ENCODE results near the gene CORO2A. TPM values are rescaled to one million over a fixed set of nuclear protein-coding genes. Genes with fewer than 3 reads are reported as not detected.

The CORO2A gene
- total RNA-seq, 4 donors from 2014 or later: 1.1 to 3.5 (median 2.1) TPM

DNA sequence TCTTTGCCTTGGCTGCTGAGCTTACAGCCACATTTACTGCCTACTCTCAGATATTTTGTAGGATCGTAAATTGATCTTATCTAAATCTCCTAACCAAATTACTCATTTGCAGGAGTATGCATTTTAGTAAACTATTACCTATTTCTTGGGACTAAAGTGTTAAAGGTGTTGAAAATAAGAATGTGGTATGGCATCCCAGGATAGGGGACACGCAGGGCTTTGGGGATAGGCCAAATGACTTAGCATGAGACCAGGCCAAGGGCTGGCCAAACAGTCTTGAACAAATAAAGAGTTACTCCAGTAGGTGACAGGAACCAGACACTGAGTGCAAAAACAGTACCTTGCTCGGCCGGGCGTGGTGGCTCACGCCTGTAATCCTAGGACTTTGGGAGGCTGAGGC lies 37.9 kb upstream of the CORO2A start:
- Histone ChIP-seq H3K4me1 (peaks cover 0 to 12% of the 10 kb centered on the region in 2 donors), H3K27ac (peak overlapping the region in 1 of 3 donors; percentile 66), H3K9me3 (no peaks in the 10 kb centered on the region), H3K36me3 (peaks cover 14 to 19% of the 10 kb centered on the region in 2 donors), H3K27me3 (no peaks in the 10 kb centered on the region), H3K4me3 (replicated peaks in 1 of 3) (no peak overlapping the region)
- intact Hi-C loops (cut with DNase I): no loop called here
- DNase-seq: no peak
- TF ChIP-seq, protein P1, sequence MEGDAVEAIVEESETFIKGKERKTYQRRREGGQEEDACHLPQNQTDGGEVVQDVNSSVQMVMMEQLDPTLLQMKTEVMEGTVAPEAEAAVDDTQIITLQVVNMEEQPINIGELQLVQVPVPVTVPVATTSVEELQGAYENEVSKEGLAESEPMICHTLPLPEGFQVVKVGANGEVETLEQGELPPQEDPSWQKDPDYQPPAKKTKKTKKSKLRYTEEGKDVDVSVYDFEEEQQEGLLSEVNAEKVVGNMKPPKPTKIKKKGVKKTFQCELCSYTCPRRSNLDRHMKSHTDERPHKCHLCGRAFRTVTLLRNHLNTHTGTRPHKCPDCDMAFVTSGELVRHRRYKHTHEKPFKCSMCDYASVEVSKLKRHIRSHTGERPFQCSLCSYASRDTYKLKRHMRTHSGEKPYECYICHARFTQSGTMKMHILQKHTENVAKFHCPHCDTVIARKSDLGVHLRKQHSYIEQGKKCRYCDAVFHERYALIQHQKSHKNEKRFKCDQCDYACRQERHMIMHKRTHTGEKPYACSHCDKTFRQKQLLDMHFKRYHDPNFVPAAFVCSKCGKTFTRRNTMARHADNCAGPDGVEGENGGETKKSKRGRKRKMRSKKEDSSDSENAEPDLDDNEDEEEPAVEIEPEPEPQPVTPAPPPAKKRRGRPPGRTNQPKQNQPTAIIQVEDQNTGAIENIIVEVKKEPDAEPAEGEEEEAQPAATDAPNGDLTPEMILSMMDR (IDR thresholded peaks at IDR 0.05): no peak
- TF ChIP-seq POLR2A (IDR thresholded peaks at IDR 0.05): no peak
- WGBS, 2 donors: 86 to 94% methylated on average over 6 of the region's 6 CpGs

DNA sequence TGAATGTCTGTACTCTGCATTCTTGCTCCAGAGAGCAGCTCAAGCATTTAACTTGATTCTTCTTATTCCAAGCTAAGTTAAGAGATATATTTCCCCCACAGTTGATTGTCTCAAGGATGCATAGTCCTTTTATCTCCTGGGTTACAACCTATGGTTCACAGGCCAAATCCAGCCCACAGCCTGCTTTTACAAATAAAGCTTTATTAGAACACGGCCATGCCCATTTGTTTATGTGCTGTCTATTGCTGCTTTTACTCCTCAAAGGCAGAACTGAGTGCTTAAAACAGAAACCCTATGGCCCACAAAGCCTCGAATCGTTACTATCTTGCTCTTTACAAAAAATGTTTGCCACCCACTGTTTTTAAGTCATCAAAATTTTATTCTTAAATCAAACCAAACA lies 37.2 kb upstream of the CORO2A start:
- DNase-seq: no peak
- WGBS, 2 donors: 94 to 95% methylated on average over 3 of the region's 3 CpGs
- no peak overlapping the region for H3K27ac ChIP-seq
- intact Hi-C loops (cut with DNase I): no loop called here
- no peaks in the 10 kb centered on the region for H3K27me3 ChIP-seq
- TF ChIP-seq POLR2A (IDR thresholded peaks at IDR 0.05): no peak
- TF ChIP-seq, protein P1 (IDR thresholded peaks at IDR 0.05): no peak
- no peak overlapping the region for H3K4me3 ChIP-seq (replicated peaks in 1 of 3)
- H3K36me3 ChIP-seq: peaks cover 14 to 19% of the 10 kb centered on the region in 2 donors
- H3K4me1 ChIP-seq: peaks cover 0 to 12% of the 10 kb centered on the region in 2 donors
- H3K9me3 ChIP-seq: no peaks in the 10 kb centered on the region

GRCh38 chr9:98229090-98229395 lies 36.6 kb upstream of the CORO2A start:
- H3K36me3 ChIP-seq: peaks cover 14 to 19% of the 10 kb centered on the region in 2 donors
- intact Hi-C loops (cut with DNase I): no loop called here
- H3K27me3 ChIP-seq: no peaks in the 10 kb centered on the region
- no peak overlapping the region for H3K4me3 ChIP-seq (replicated peaks in 1 of 3)
- 84 to 95% methylated on average over 4 of the region's 4 CpGs for WGBS, 2 donors
- no peak for DNase-seq
- TF ChIP-seq, protein P1 (IDR thresholded peaks at IDR 0.05): no peak
- peaks cover 0 to 12% of the 10 kb centered on the region in 2 donors for H3K4me1 ChIP-seq
- no peak overlapping the region for H3K27ac ChIP-seq
- H3K9me3 ChIP-seq: no peaks in the 10 kb centered on the region

GRCh38 chr9:98228392-98229089 lies 36.1 kb upstream of the CORO2A start:
- TF ChIP-seq, protein P1 (IDR thresholded peaks at IDR 0.05): no peak
- no peak for TF ChIP-seq POLR2A (IDR thresholded peaks at IDR 0.05)
- peaks cover 0 to 12% of the 10 kb centered on the region in 2 donors for H3K4me1 ChIP-seq
- no peaks in the 10 kb centered on the region for H3K27me3 ChIP-seq
- no peak overlapping the region for H3K4me3 ChIP-seq (replicated peaks in 1 of 3)
- no peaks in the 10 kb centered on the region for H3K9me3 ChIP-seq
- intact Hi-C loops (cut with DNase I): no loop called here
- no peak for DNase-seq
- 84 to 91% methylated on average over 10 of the region's 10 CpGs for WGBS, 2 donors
- H3K36me3 ChIP-seq: peaks cover 14 to 19% of the 10 kb centered on the region in 2 donors
- H3K27ac ChIP-seq: no peak overlapping the region

- whole genome bisulfite sequencing, 2 donors: 82 to 93% methylated on average over 7 of the region's 7 CpGs
- Histone ChIP-seq H3K27ac (no peak overlapping the region), H3K4me1 (peaks cover 0 to 16% of the 10 kb centered on the region in 2 donors), H3K36me3 (peaks cover 9 to 16% of the 10 kb centered on the region in 2 donors), H3K27me3 (no peaks in the 10 kb centered on the region), H3K4me3 (replicated peaks in 1 of 3) (no peak overlapping the region), H3K9me3 (no peaks in the 10 kb centered on the region)
- intact Hi-C loops (cut with DNase I): no loop called here
- TF ChIP-seq, protein P1 (IDR thresholded peaks at IDR 0.05): no peak
- DNase-seq: no peak
Measured at GRCh38 chr9:98227883-98228282, 35.4 kb upstream of the CORO2A start.
